Measurements from ENCODE around the gene PAX2. TPM values are rescaled to one million over a fixed set of nuclear protein-coding genes. Genes with fewer than 3 reads are reported as not detected.

The PAX2 gene
- total RNA-seq, 1 donor from 2014 or later: not detected

- TF ChIP-seq, protein P1, sequence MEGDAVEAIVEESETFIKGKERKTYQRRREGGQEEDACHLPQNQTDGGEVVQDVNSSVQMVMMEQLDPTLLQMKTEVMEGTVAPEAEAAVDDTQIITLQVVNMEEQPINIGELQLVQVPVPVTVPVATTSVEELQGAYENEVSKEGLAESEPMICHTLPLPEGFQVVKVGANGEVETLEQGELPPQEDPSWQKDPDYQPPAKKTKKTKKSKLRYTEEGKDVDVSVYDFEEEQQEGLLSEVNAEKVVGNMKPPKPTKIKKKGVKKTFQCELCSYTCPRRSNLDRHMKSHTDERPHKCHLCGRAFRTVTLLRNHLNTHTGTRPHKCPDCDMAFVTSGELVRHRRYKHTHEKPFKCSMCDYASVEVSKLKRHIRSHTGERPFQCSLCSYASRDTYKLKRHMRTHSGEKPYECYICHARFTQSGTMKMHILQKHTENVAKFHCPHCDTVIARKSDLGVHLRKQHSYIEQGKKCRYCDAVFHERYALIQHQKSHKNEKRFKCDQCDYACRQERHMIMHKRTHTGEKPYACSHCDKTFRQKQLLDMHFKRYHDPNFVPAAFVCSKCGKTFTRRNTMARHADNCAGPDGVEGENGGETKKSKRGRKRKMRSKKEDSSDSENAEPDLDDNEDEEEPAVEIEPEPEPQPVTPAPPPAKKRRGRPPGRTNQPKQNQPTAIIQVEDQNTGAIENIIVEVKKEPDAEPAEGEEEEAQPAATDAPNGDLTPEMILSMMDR (IDR thresholded peaks at IDR 0.05): no peak
- Histone ChIP-seq H3K27ac (no peak overlapping the region), H3K4me1 (no peaks in the 10 kb centered on the region), H3K27me3 (ENCODE audit: low read depth) (peaks cover 74% of the 10 kb centered on the region), H3K9me3 (no peaks in the 10 kb centered on the region), H3K4me3 (no peak overlapping the region), H3K36me3 (no peaks in the 10 kb centered on the region)
- no peak for ATAC-seq
- intact Hi-C loops (cut with DNase I): no loop called here
- no peak for DNase-seq
Observed at GRCh38 chr10:100803492-100803891, 58.1 kb downstream of the PAX2 start.

DNA sequence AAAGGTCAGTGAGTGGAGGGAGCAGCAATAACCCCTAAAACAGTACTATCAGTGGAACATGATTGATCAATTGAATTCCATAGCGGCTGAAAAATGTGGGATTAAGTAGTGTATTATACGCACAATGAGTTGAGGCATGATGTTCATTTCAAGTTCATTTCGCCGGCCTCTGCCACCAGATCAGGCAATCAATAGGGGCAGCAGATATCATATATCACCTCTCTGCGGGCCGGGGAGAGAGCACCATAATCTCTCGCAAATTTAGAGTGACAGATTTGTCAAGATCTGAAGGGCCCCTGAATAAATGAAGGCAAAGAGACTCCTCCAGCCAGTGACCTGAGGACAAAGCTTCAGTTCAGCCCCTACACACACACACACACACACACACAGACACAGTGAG, 58.5 kb downstream of the PAX2 start:
- H3K4me3 ChIP-seq: no peak overlapping the region
- no peaks in the 10 kb centered on the region for H3K9me3 ChIP-seq
- no peak overlapping the region for H3K27ac ChIP-seq
- no peaks in the 10 kb centered on the region for H3K4me1 ChIP-seq
- no peaks in the 10 kb centered on the region for H3K36me3 ChIP-seq
- intact Hi-C loops (cut with DNase I): no loop called here
- H3K27me3 ChIP-seq (ENCODE audit: low read depth): peaks cover 71% of the 10 kb centered on the region
- no peak for ATAC-seq
- no peak for DNase-seq
- TF ChIP-seq, protein P1 (IDR thresholded peaks at IDR 0.05): no peak

- ATAC-seq (no peak), DNase-seq (no peak)
- Histone ChIP-seq H3K27ac (no peak overlapping the region), H3K4me1 (no peaks in the 10 kb centered on the region), H3K4me3 (no peak overlapping the region), H3K27me3 (ENCODE audit: low read depth) (peaks cover 60% of the 10 kb centered on the region), H3K9me3 (no peaks in the 10 kb centered on the region), H3K36me3 (no peaks in the 10 kb centered on the region)
- intact Hi-C loops (cut with DNase I): no loop called here
- TF ChIP-seq, protein P1 (IDR thresholded peaks at IDR 0.05): no peak
Observed at GRCh38 chr10:100805543-100806355, 60.4 kb downstream of the PAX2 start.

- no peak overlapping the region for H3K27ac ChIP-seq
Observed at GRCh38 chr10:100806356-100806645, 60.9 kb downstream of the PAX2 start.

DNA sequence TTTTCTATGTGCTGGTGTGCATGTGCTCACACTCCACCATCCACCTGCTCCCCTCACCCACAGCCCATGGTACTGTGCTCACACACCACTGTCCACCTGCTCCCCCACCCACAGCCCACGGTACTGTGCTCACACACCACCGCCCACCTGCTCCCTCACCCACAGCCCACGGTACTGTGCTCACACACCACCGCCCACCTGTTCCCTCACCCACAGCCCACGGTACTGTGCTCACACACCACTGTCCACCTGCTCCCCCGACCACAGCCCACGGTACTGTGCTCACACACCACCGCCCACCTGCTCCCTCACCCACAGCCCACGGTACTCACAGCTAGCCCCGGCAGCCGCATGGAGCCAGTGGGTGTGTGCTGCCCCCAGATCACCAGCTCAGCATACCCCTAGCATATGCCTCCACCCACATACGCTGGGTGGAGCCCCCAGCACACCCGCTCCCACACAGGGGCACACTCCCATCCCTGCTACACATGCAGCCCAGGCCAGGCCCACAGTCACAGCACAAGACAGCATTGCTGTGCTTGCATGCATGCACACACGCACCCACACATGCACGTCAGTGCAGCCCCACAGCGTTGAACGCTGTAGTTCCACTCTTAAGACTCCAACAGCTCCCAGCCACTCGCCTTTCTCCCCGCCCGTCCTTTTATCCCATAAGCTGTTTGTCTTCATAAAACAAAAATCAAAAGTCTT, 62.0 kb downstream of the PAX2 start:
- peaks cover 62% of the 10 kb centered on the region for H3K27me3 ChIP-seq (ENCODE audit: low read depth)
- peak; percentile 21 for DNase-seq
- H3K9me3 ChIP-seq: no peaks in the 10 kb centered on the region
- TF ChIP-seq, protein P1 (IDR thresholded peaks at IDR 0.05): no peak
- H3K27ac ChIP-seq: no peak overlapping the region
- no peaks in the 10 kb centered on the region for H3K36me3 ChIP-seq
- no peaks in the 10 kb centered on the region for H3K4me1 ChIP-seq
- no peak for ATAC-seq
- intact Hi-C loops (cut with DNase I): no loop called here
- H3K4me3 ChIP-seq: no peak overlapping the region

More at GRCh38 chr10:100806356-100806645, 60.9 kb downstream of the PAX2 start:
- TF ChIP-seq, protein P1 (IDR thresholded peaks at IDR 0.05): no peak
- H3K4me3 ChIP-seq: no peak overlapping the region
- ATAC-seq: no peak
- intact Hi-C loops (cut with DNase I): no loop called here
- peak; percentile 32 for DNase-seq
- H3K4me1 ChIP-seq: no peaks in the 10 kb centered on the region
- no peaks in the 10 kb centered on the region for H3K36me3 ChIP-seq
- no peaks in the 10 kb centered on the region for H3K9me3 ChIP-seq
- peaks cover 62% of the 10 kb centered on the region for H3K27me3 ChIP-seq (ENCODE audit: low read depth)

All from lower lobe of right lung (tissue), 2 donors.